Measurements from ENCODE around the gene DCTPP1. TPM values are rescaled to one million over a fixed set of nuclear protein-coding genes. Genes with fewer than 3 reads are reported as not detected.

DCTPP1 gene
- total and polyA plus RNA-seq, 2 of the 13 experiments (the other 11 are each of a cell fraction or from before 2014, with no cell fraction given): 54.8 to 74.4 TPM

- TF ChIP-seq GLMP (CRISPR knock-in tag; IDR thresholded peaks at IDR 0.05; ENCODE audit: borderline replicate concordance): no peak
- no peak for TF ChIP-seq ZNF136 (CRISPR knock-in tag; IDR thresholded peaks at IDR 0.05; ENCODE audit: low read depth)
- TF ChIP-seq ZFY (CRISPR knock-in tag; IDR thresholded peaks at IDR 0.05): no peak
- 0 out of 2 replicates have a peak, but pooled peaks have one; percentile 28 for TF ChIP-seq LCORL (IDR thresholded peaks at IDR 0.05)
- no peak for TF ChIP-seq LCORL (CRISPR knock-in tag; IDR thresholded peaks at IDR 0.05)
- TF ChIP-seq ZNF724P (CRISPR knock-in tag; IDR thresholded peaks at IDR 0.05; ENCODE audit: borderline replicate concordance): 0 out of 2 replicates have a peak, but pooled peaks have one; percentile 41
- no peak for TF ChIP-seq ATF4 (CRISPR knock-in tag; IDR thresholded peaks at IDR 0.05)
- TF ChIP-seq ZNF562 (CRISPR knock-in tag; IDR thresholded peaks at IDR 0.05; ENCODE audit: borderline replicate concordance): no peak
- no peak for TF ChIP-seq SIN3A (IDR thresholded peaks at IDR 0.05; ENCODE audit: borderline replicate concordance, low read depth, low read length)
- TF ChIP-seq PRDM4 (CRISPR knock-in tag; IDR thresholded peaks at IDR 0.05; ENCODE audit: borderline replicate concordance): no peak
- 0 out of 2 replicates have a peak, but pooled peaks have one; percentile 17 for TF ChIP-seq FOXK2 (IDR thresholded peaks at IDR 0.05)
- TF ChIP-seq ZBTB34 (CRISPR knock-in tag; IDR thresholded peaks at IDR 0.05): no peak
- TF ChIP-seq HINFP (CRISPR knock-in tag; IDR thresholded peaks at IDR 0.05; ENCODE audit: low read depth): no peak
- TF ChIP-seq MEIS1 (CRISPR knock-in tag; IDR thresholded peaks at IDR 0.05; ENCODE audit: borderline replicate concordance): no peak
- TF ChIP-seq ZNF558 (CRISPR knock-in tag; IDR thresholded peaks at IDR 0.05; ENCODE audit: borderline replicate concordance): 0 out of 2 replicates have a peak, but pooled peaks have one; percentile 53
- no peak for TF ChIP-seq HMGXB3 (CRISPR knock-in tag; IDR thresholded peaks at IDR 0.05; ENCODE audit: borderline replicate concordance)
- no peak for TF ChIP-seq ZNF501 (CRISPR knock-in tag; IDR thresholded peaks at IDR 0.05)
Observed at GRCh38 chr16:30394592-30395154, 35.2 kb downstream of the DCTPP1 start (continued).

Data from HepG2 (cell line).